ENCODE results near the gene KAZALD1. TPM values are rescaled to one million over a fixed set of nuclear protein-coding genes. Genes with fewer than 3 reads are reported as not detected.

The KAZALD1 gene
- 6.9 TPM for polyA plus RNA-seq (2013, experiment 1 of 2; ENCODE audit: insufficient read length)
- 7.5 TPM for polyA plus RNA-seq (2013, experiment 2 of 2; ENCODE audit: insufficient read length)

GRCh38 chr10:101061624-101062231 is at the start of gene KAZALD1:
KAZALD1 (plus strand) TSS chr10:101061989; CDS start chr10:101062593, 604 bp downstream.
- peak; percentile 76 for DNase-seq

- DNase-seq = peak; percentile 96
These were observed 49.0 kb upstream of the KAZALD1 start for GRCh38 chr10:101012525-101013364.

GRCh38 chr10:101013365-101013825 is 48.4 kb upstream of the KAZALD1 start:
- no peak for DNase-seq

- DNase-seq = peak; percentile 60
These were observed 47.4 kb upstream of the KAZALD1 start for GRCh38 chr10:101014230-101014884.

GRCh38 chr10:101014966-101015581 is 46.7 kb upstream of the KAZALD1 start:
- peak; percentile 94 for DNase-seq

GRCh38 chr10:101015582-101015973 is 46.2 kb upstream of the KAZALD1 start:
- DNase-seq = no peak

- no peak for DNase-seq
These were observed 45.0 kb upstream of the KAZALD1 start for GRCh38 chr10:101016814-101017213.

- no peak for DNase-seq
These were observed 43.6 kb upstream of the KAZALD1 start for GRCh38 chr10:101018118-101018599.

- DNase-seq = peak; percentile 76
These were observed 43.0 kb upstream of the KAZALD1 start for GRCh38 chr10:101018600-101019439.

- no peak for DNase-seq
These were observed 42.4 kb upstream of the KAZALD1 start for GRCh38 chr10:101019440-101019703.

- no peak for DNase-seq
These were observed 41.2 kb upstream of the KAZALD1 start for GRCh38 chr10:101020427-101021075.

GRCh38 chr10:101021239-101021638 is 40.5 kb upstream of the KAZALD1 start:
- DNase-seq = no peak

GRCh38 chr10:101021692-101022251 is 40.0 kb upstream of the KAZALD1 start:
- DNase-seq = no peak

- DNase-seq = no peak
These were observed 38.7 kb upstream of the KAZALD1 start for GRCh38 chr10:101022967-101023705.

GRCh38 chr10:101027106-101027720 is 34.6 kb upstream of the KAZALD1 start:
- no peak for DNase-seq

- no peak for DNase-seq
These were observed 33.1 kb upstream of the KAZALD1 start for GRCh38 chr10:101028446-101029337.

- DNase-seq = no peak
These were observed 32.1 kb upstream of the KAZALD1 start for GRCh38 chr10:101029520-101030295.
